Activated CD4-positive, alpha-beta T cell treated with anti-CD3 and anti-CD28 coated beads, Interleukin-2, amount 50 U/mL, for 24 hours (primary cell): ENCODE data around the gene SEC31A.

ENCODE experiments used
- DNase-seq, 2 donors: peaks; one replicate each; pipeline ENCODE4 v3.0.0-alpha.2; 2020; ENCODE audit warnings: low read depth in 1 of 2, low spot score in 1 of 2

Gene SEC31A

DNA sequence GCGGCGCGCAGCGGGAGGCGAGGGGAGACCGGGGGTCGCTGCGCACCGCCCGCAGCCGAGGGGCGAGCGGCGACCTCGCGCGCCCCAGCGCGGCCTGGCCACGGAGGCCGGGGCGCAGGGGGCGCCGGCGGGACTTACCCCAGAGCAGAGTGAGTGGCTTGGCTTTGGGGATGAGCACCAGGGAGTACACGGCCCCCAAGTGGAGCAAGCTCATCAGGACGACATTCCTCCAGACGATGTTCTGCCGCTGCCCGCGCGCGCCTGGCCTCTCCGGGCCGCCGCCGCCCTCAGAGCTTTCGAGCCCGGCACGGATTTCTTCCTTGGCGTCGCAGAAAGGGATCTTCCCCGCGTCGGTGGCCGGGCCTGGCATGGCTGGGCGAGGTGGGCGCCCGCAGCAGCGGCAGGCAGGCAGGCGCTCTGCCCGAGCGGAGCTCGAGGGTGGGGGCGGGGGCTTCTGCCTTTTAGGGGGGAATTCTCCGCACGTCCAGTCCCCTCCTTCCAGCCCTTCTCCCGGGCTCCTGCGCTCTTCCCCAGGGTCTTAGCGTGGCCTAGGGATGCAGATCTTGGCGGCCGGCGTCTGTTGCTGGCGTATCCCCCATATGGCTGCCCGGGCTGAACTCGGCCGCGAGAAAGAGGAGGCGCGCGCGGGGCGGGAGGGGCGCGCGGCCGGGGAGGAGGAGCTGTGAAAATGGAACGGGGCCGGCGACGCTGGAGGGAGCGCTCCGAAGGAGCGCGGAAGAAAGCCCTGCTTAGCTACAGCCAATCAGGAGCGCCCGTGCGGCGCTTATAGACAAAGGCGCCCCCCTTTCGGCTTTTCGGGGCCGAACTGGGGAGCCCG is 92.6 kb downstream of the SEC31A start, which contains the start of gene SCD5:
TSS of gene SCD5 (minus strand) at position 629 of the 838 bp plus-strand sequence. CDS start at position 370, 259 bp downstream.
- DNase-seq, result peak in 1 of 2 donors; percentile 29

DNA sequence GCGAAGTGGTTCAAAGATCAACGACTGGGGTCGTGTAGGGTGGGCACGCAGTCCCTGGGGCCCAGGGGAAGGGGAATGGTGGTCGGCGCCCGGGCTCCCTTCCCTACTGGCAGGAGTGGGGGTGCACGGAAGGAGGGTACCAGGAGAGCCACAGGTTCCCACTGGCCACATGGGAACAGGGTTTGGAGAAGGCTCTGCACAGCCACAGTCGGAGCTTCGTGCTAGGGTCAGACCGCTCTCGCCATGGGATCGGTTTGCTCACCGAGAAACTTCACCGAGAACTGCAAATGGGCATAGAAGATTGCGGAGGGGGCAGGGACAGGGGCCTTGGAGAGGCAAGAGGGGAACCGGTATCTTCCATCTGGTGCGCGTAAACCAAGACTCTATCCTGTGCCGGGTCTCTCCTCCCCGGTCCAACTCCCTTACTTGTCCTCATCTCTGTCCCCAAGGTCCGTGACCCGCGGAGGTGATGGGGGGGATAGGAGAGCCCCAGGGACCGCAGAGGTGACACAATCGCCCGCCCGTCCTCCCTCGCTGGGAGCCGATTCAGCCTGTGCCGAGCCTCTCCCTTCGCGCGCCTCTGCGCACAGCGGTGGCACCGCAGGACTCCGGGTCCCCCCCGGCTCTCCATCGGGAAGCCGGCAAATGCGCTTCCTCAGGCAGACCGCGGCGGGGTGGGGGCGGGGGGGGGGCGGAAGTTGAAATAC is 93.4 kb downstream of the SEC31A start:
- no peak for DNase-seq

GRCh38 chr4:82797040-82797404 is 93.9 kb downstream of the SEC31A start:
- DNase-seq, result no peak

DNA sequence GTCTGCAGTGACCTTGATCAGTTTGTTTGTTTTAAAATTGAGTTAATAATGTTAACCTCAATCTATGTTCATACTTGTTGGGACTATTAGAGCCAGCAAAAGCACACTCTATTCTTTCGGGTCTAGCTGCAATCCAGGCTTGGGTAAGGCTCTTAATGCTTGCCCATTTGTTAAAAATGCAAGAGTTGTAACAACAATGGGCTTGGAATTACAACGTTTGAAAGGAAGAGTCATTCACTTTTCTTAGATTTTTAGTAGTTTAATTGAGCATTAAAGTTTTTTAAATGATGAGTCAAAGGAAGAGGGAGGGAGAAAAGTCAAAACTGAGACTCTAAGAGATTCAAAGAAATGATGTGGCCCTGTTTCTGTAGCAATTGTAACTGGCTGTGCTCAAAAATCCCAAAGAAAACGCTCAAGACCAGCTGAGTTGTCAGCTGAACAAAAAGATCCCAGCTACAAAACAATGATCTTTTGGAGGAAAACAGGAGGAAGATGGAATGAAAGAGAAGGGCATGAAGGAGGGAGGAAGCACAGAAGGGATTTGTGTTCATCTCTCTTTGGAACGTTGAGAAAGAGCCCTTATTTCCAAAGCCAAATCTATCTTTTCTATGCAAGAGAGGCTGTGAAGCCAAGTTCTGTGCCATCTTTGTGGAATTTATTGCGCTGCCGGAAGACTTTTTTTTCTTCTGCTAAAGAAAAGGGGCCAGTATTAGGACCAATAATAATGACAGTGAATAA is 97.9 kb downstream of the SEC31A start:
- DNase-seq, result no peak

DNA sequence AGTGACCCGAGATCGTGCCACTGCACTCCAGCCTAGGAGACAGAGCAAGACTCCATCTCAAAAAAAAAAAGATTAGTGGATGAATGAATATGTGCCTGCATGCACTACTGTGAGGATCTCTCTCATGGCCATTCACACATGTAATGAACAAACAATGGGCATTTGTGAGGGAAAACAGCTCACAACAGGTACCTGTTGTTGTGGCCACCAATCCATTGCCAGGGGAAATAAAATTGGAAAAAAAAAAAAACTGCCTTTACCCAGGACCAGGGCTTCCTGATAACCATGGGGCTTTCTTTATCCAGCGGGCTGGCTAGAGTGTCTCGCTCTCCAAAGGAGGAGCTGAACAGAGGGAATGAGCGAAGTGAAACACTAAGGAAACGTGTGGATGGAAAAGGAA is 99.8 kb downstream of the SEC31A start:
- DNase-seq, result no peak

- no peak for DNase-seq
Measured at GRCh38 chr4:82790060-82790660, 100.8 kb downstream of the SEC31A start.

GRCh38 chr4:82789025-82789776 is 101.8 kb downstream of the SEC31A start:
- DNase-seq, result no peak

DNA sequence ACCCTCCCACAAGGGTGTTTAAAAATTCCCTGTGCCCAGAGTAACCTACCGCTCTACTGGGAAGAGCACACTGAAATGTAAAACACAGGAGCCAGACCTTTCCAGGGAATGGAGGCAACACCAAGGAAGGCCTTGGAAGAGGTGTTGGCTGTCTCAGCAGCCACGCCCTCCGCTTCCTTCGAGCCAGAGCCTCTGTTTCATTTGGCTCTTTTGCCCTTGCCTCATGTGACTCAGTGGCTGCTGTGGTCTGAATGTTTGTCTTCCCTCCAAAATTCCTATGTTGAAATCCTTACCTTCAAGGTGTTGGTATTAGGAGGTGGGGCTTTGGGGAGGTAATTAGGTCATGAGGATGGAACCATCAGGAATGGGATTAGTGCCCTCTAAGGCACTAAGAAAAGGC is 103.6 kb downstream of the SEC31A start:
- DNase-seq, result no peak

DNA sequence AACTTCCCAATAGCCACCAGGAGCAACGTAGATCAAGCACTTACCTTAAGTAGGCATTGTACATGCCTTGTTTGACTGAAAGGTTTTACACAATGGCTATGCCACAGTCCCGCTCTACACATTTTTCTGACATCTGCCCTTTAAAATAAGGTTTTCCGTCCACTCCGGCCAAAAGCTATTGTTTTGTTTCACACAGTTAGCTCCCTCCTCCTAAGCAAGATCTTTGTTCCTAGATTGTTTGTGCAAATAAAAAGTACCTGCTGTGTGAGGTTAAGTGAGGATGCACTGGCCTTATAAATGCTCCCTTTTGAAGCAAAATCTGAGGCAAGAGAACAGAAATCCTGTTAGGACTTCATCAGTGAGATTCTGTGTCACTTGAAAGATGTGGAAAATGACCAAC is 104.1 kb downstream of the SEC31A start:
- DNase-seq, result no peak

DNA sequence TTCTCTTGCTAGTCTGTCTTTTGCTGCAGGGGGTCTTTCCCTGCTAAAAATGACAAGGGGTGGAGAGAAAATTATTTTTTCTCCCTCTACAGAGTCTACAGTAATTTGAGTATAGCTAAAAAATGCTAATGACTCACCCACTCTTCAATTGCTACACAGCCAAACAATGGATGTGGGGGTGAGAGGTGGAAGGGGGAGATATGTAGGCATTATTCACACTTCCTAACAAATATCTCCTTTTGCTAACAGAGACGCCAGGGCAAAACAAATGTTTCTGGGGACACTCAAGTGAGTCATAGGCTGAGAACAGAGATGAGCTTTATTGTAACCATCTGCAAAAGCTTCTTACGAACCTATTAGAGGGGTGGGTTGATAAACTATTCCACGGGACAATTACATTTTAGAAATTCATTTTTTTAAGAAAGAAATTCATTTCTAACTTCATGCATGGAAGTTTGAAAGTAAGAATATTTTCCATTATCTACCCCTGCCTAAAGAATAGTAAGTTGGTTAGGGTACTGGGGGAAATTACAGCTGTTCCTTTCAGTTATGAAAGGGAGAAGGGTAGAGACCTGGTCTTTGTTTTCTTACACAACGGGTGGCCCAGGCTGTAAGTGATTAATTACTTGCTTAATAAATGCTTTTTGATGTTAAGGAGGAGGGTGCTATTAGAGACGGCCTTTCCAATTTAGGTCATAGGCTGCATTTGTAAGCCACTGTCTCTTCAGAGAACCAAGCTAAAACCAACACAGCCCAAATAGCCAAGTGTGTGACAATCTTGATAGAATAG is 105.1 kb downstream of the SEC31A start:
- no peak for DNase-seq

DNA sequence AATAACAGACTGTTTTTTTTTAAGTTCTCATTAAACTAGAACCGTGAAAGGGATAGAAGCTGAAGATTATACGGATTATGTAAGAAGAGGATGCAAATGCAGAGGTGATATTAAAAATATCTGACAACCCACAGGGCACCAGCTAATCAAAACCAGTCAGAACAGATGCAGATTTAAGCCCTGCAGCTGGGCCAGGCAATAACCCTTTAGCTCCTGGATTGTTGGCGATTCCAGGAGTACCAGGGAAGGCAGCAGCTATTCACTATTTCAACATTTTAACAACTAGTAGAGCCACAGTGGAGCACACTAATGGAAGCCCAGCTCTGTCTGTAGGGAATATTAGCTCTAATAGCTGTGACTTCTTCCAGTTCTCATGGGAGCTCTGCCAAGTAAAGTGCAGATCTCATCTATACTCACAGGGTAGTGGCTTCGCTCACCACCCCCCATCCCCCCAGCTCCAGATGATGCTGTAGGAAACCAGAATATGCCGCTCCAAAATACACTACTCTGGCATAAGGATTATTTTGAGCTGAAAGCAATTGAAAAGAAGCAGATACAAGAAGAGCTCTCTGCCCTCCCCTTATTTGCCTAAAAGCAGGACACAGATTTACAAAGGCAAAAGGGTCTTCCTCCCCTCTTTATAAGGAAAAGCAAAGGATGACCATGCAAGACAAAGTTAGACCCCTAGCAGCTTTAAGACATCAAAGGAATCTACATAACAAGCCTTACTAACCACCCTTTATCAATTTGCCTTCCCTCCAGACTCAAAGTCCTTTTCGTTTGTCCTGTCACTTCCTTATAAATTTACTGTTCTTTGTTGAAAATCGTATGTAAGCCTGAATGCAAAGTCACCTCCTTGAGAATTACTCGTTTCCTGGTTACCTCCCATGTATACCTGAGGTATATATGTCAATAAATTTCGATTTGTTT is 106.0 kb downstream of the SEC31A start:
- no peak for DNase-seq

DNA sequence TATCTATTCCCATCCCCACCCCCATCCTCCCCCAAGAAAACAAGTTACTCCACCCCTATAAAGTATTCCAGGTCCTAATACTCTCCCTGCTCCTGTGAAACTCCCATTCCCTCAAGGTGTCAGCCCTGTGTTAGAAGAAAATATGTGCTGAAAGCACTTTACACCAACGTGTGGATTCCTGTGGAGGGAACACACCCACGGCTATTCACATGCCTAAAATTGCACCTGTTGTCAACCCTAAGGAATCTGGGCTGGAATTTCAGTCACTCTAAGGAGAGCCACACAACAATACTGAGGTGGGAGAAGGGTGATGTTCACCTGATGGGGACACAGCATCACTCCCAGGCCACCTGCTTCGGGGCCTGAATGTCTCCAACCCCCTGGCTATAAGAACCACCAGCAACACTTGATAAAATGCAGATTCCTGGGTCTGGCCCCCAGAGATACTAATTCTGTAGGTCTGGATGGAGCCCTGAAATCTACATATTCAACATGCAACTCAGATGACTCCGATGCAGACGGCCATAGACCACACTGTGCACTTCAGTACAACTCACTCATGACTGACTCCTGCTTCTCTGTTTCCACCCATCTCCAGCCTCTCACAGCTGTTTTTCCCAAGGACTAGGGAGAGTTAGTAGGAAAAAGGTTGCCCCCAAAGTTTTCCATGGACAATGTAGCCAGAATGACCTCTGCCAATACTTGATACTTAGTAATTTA is 108.2 kb downstream of the SEC31A start:
- no peak for DNase-seq

DNA sequence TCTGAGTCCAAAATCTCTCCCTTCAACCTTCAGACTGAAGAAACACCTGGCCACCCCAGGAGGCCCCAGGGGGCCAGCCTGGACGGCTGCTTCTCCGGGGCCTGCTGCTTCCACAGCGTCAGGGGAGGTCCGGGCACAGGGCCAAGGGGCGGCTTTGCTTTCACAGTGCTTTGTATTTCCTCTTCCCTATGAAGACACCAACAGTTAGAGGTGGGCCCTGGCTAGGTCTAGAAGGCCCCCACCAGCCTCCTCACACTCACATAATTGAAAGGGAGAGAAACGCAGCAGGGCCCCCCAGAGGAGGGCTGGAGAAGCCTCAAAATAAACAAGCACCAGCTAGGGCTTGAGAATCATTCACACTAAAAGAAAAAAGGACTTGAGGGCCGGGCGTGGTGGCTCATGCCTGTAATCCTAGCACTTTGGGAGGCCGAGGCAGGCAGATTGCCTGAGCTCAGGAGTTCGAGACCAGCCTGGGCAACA is 110.2 kb downstream of the SEC31A start:
- DNase-seq, result no peak

DNA sequence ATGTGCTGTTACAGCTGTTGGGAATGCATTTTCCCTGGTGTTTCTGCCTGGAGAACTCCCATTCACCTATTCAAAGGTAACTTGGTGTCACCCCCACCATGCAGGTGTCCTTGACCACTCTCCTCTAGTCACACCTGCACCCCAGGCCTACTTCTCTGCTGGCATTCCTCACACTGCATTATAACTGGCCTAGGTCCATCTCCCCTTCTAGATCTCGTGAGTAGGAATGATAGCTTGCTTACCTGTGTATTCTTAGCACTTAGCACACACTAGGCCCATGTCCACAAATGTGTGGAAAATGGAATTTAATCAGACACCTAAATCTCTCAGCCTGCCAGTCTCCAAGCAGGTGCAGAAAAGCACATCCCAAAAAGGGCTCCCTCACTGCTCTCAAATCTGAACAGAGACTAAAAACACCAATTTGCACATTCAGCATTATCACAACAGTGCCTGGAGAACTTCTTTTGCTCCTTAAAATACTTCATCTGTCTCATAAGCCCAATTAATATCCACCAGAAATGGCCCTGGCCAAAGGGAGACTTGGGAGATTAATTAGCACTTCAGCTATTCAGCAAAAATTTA is 110.7 kb downstream of the SEC31A start:
- no peak for DNase-seq

- no peak for DNase-seq
Measured at GRCh38 chr4:82779032-82779431, 111.9 kb downstream of the SEC31A start.

GRCh38 chr4:82777857-82778525 is 113.0 kb downstream of the SEC31A start:
- DNase-seq, result no peak

DNA sequence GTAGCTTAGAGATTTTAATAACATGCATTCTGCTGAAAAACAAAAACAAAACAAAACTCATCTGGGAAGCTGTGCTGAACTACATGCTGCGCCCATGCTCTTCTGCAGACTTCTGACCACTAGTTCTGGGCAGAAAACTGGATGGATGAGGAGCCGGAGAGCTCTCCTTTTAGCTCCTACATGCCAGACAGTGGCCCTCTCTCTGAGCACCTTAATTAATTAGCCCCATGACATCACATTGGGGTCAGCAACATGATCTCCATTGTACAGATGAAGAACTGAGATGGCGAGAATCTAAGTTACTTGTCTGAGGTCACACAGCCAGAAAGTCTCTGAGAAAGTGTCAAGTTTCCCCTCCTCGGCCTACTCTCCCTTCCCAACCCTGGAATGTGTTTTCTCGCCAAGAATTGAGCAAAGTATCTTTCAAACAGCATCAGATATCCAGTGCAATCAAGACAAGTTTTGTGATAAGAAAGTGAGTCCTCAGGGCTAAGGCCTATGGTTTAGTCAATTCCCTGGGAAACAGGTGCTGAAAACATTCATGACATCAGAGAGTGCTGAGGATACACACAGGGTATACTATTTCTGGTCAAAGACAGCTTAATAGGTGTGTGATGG is 113.9 kb downstream of the SEC31A start:
- no peak for DNase-seq
